Smooth muscle cell of the umbilical artery (primary cell): Measurements from ENCODE around the gene C18orf32. TPM values are rescaled to one million over a fixed set of nuclear protein-coding genes. Genes with fewer than 3 reads are reported as not detected.

Experiments used
- total RNA-seq: library from RNA; depleted of rRNA; stranded (reverse); fragments of >200 nt; gene quantifications from 2 replicates; pipeline ENCODE4 v1.2.3, GENCODE V29; 2014

C18orf32 gene
- 14.6 and 16.8 TPM in 2 replicates for total RNA-seq

DNA sequence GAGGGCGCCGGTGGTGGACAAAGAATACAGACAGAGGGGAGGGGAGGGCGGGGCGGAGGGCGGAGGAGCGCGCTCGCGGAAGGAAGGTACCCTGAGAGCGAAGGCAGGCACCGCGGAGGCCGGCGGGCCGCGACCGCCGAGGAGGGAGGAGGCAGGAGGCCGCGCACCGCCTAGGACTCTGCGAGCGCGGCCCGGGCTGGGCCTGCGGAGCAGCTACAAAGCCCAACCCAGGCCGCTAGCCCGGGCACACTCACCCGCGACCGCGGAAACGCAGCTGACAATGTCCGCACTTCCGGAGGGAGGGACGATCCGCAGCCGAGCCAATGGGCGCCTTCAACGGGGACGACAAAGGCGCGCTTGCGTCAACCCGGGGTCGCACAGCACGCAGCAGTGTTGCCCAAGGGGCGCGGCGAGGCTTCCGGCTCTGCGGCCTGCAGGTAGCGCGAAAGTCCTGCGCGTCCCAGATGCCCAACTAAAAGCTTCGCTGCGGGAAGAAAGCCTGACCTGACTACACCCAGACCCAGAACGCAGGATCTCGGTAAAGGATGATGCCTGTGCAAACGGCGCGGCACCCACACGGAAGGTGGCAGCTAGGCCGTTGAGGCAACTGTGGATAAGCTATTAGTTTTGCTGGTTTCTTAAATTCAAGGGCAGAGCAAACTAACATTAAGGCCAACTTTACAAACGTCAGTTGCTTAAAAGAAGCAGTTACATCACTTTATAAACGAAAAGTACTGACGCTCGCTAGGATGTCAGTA, at the start of gene C18orf32:
C18orf32 (minus strand) TSS at position 282 of the 758 bp plus-strand sequence. CDS start 3,486 bp downstream, outside the sequence.

DNA sequence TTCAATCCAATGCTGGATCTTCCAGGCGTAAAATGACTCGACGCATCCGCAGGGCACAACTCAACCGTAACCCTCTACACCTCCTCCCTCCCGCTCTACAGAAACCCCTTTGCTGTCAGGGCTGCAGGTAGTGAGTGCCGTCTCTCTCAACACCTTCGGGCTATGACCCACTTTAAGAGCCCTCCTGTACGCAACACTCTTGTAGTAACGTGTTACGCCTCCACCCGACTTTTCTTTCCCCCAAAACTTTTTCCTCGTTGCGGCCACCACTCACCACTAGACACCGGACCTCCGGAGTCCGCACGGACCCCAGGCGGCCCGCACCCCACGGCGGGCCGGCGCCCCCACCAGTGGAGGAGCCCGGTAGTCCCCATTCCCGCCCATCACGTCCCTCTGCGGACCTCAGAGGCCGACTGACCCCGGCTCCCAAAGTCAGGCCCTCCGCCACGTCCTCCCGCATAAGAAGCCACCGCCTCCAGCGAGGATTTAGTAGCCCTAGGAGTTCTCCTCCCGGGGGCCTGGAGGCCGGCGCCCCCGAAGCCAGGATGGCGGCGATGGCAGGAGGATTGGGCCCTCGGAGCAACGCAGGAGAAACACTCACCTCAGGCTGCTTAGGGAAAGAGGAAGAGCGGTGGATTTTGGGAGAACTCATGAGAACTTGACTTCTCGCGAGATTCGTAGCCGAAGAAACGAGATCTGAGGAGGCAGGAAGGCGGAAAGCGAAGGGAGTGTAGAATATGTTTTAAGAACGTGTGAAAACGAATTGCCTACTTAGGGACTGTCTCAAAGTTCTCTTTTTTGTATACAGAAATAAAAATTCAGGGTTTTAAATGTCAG, 5.0 kb upstream of the C18orf32 start, which contains the start of gene RPL17:
RPL17 (minus strand) TSS at position 609 of the 837 bp plus-strand sequence.

Other genes starting within 250 kb of the C18orf32 start
- gene DYM, start 26.6 kb downstream of the C18orf32 start, total RNA-seq: 30.6 and 33.8 TPM in 2 replicates
- 1,426 and 2,600 TPM in 2 replicates for gene RPL17, start 5.2 kb upstream of the C18orf32 start, total RNA-seq
- 8.9 and 15.0 TPM in 2 replicates for gene LIPG, start 74.8 kb upstream of the C18orf32 start, total RNA-seq